Epidermal melanocyte (primary cell): ENCODE data around the gene AUH.
"Not testable (repeated sequence)": the region's sequence is repeated elsewhere in the genome, so short reads cannot be mapped to it uniquely, and the experiment has no call there.

ENCODE experiments used
- DNase-seq: peaks from one replicate; pipeline ENCODE4 v3.0.0; 2011; ENCODE audit warnings: low spot score; ENCODE audit not compliant: insufficient read length

AUH gene

GRCh38 chr9:91378695-91379127, 17.0 kb upstream of the AUH start:
- DNase-seq = no peak

- DNase-seq = not testable (repeated sequence)
Measured at GRCh38 chr9:91378054-91378453, 16.3 kb upstream of the AUH start.

- no peak for DNase-seq
Measured at GRCh38 chr9:91376239-91376638, 14.5 kb upstream of the AUH start.

- DNase-seq = no peak
Measured at GRCh38 chr9:91374939-91375338, 13.2 kb upstream of the AUH start.

GRCh38 chr9:91371894-91372293, 10.2 kb upstream of the AUH start:
- no peak for DNase-seq

- not testable (repeated sequence) for DNase-seq
Measured at GRCh38 chr9:91370006-91370405, 8.3 kb upstream of the AUH start.

- no peak for DNase-seq
Measured at GRCh38 chr9:91364702-91365101, 3.0 kb upstream of the AUH start.

GRCh38 chr9:91364005-91364404, 2.3 kb upstream of the AUH start:
- DNase-seq = no peak

GRCh38 chr9:91362051-91362611, 413 bp upstream of the AUH start:
- DNase-seq = no peak

GRCh38 chr9:91360551-91361290, 997 bp downstream of the AUH start:
- no peak for DNase-seq

GRCh38 chr9:91359734-91360470, 1.8 kb downstream of the AUH start:
- no peak for DNase-seq

- DNase-seq = no peak
Measured at GRCh38 chr9:91359083-91359482, 2.6 kb downstream of the AUH start.

GRCh38 chr9:91354881-91355280, 6.8 kb downstream of the AUH start:
- DNase-seq = no peak

GRCh38 chr9:91349115-91349555, 12.6 kb downstream of the AUH start:
- DNase-seq = no peak

- DNase-seq = no peak
Measured at GRCh38 chr9:91348191-91348807, 13.4 kb downstream of the AUH start.

- no peak for DNase-seq
Measured at GRCh38 chr9:91347377-91347776, 14.3 kb downstream of the AUH start.

GRCh38 chr9:91346644-91347043, 15.1 kb downstream of the AUH start:
- no peak for DNase-seq

GRCh38 chr9:91345978-91346377, 15.7 kb downstream of the AUH start:
- DNase-seq = no peak

- no peak for DNase-seq
Measured at GRCh38 chr9:91342575-91342974, 19.1 kb downstream of the AUH start.

- no peak for DNase-seq
Measured at GRCh38 chr9:91341749-91342148, 20.0 kb downstream of the AUH start.

GRCh38 chr9:91341258-91341746, 20.4 kb downstream of the AUH start:
- no peak for DNase-seq
